ENCODE results near the gene CASZ1.

Gene CASZ1

GRCh38 chr1:10697621-10698160 lies 98.8 kb downstream of the CASZ1 start:
- no peak for DNase-seq

DNA sequence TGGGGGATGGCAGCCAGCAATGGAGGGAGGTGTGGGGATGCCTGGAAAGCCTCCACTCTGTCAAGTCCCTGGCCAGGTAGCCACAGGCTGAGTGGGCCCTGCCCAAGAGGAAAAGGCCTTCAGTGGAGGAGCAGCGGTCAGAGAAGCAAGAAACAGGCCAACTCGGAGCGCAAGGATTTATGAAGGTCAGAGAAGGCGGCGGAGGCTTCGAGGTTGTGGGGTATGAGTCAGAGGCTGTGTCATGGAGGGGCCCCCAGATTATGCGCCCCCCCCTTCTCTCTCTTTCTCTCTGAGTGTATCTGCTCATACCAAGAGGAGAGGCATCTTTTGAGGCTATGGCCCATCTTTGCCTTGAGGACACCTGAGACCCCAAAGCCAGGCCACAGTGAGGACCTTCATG lies 99.5 kb downstream of the CASZ1 start:
- no peak for DNase-seq

DNA sequence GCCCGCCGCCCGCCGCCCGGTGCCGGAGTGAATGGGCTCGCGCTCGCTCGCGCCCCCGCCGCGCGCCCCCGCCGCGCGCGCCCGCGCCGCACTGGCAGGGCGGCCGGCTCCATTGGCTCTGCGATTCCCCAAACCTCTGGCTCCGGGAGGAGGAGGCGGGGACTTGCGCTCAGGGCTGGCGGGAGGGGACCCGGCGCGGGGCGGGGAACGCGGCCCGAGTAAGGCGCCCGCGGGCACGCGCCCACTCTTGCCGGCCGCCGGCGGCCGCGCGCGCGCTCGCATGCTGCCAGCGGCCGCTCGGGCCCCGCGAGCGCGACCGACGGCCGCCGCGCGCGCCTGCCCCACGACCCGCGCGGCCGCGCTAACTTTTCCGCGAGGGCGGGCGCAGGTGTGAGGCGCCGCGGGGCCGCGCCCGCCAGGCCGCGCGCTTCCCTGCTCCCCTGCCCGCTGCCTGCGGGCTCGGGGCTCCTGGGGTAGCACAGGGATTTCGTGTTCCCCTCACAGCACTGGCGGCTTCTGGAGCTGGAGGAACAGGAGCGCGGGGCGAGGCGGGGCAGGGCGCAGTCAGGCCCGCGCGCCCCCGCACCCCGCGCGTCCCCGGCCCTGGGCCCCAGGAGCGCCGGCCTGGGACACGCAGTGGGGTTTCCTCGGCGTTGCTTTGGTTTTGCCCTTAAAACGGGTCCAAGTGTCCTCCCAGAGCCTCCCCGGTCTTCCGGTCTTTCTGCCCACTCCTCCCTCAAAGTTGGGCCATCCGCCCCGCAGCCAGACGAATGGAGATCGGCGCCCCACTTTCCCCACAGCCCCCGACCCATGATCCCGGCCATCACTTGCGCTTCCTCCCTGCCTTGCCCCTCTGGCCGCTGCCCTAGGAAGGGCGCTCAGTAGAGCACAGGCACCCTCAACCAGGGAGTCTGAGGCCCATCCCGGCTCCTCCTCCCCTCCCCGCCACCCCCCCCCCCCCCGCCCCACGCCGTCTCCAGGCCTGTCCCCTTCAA lies 101.5 kb downstream of the CASZ1 start:
- DNase-seq, result peak; percentile 84

DNA sequence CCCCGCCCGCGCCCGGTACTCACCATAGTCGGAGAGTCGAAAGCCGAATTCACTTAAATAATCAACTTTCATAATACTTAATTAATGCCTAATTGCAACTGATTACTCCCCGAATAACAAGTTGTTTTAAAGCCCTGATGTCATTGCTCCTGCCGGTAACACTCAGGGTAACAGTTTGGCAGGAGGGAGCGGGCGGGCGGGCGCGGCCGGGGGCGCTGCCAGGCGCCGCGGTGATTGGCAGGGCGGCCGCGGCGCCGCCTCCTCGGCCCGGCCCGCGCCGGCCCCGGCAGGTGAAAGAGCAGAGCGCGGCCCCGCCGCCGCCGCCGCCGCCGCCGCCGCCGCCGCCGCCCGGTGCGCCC lies 102.2 kb downstream of the CASZ1 start:
- DNase-seq, result peak; percentile 70

DNA sequence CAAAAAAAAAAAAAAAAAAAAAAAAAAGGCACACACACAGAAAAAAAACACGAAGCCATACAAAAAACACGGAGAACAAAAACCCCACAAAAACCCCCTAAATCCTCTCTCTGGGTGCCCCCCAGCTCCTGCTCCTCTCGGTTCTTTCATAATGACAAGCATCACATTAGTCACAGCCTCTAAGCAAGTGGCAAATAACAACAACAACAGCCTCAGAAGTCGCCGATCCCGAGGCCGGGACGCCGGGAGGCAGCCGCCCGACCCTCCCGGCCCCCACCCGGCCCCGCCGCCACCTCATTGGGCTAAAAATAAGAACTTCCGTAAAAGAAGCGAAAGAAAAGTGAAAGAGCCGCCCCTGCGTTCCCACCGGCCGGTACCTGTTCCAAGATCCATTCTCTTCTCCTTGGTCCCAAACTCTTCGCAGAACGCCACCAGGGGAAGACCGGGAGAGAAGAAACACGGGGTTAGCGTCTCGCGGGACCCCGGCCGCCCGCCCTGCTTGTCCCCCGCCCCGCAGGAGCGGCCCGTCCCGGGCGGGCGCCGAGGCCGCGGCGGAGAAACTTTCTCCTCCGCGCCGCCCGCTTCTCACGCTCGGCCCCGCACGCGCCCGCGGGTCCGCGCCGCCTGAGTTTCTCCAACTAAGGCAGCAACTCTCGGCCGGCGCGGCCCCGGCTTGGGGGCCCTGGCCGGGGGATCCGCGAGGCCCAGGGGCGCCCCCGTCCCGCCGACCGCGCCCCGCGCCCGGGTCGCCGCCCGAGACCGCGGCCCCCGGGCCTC lies 102.8 kb downstream of the CASZ1 start:
- DNase-seq, result peak; percentile 61

- DNase-seq, result no peak
These were observed 103.3 kb downstream of the CASZ1 start for GRCh38 chr1:10693152-10693496.

DNA sequence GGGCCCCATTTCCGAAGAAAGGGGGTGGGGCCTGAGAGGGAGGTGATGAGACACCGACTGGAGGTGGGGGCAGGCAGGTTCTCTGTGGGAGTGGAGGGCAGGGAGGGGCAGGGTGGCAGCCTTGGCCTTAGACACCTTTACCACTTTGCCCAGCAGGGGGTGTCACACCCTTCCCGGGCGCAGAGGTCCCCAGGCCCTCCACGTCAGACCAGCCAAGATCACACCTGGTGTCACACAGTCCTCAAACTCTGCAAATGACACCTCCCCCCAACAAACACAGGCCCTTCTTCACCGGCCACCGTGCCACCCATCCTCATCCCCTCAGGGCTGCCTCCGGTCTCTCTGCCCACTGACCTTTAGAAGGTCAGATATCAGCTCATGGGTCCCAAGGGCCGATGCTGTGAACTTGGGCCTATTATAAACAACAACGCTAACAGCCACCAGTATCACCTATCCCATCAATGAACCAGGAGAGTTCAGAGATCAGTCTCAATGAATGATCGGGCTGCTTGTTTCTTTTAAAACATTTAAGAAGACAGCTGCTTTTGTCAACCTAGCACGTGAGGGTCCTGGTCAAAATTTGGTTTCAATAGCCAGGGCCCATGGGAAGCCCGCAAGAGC lies 103.9 kb downstream of the CASZ1 start:
- peak; percentile 76 for DNase-seq

DNA sequence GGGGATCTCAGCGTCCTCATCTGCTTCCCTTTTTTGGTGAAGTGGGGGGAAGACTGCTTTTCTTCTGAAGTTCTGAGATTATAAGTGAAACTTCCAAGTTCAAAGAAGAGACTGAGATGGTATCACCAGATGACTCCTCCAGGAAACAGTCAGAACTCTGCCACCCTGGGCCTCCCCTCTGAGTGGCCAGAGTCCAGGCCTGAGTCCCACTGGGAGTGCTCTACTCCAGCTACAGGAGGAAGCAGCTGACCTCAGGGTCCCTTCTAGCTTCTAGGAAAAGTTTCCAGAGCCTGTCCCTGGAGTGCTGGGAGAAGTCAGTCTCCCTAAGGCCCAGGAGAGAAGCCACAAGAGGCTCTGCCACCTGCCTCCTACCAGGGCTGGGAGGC lies 104.7 kb downstream of the CASZ1 start:
- DNase-seq, result no peak

DNA sequence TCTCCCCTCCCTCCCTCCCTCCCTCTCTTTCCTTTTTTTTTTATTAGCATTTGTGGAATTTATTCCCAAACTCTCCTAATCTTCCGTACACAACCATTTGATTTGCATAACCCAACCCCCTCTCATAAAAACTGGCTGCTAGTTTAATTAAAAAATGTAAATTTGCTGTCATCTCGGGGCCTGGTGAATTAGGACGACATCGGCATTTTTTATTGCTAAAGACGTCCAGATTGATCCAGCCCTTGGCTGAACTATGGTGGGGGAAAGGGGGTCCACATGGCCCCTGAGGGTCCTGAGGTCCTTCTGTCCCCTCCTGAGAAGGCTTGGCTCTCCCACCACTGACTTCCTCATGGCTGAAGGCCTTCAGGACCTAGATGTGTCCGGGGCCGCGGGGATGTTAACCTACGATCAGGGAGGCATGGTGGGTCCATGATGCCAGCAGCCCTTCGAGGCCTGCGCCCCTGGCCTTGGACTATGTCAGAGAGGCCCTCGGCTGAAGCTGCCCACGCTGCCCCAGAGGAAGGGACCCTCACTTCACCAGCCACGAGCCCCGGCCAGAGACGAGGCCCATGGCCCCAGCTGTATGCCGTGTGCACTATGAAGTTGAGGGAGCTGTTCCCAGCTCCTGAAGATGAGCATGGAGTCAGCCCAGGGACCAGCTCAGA lies 105.2 kb downstream of the CASZ1 start:
- DNase-seq, result no peak

GRCh38 chr1:10690484-10690883 lies 106.0 kb downstream of the CASZ1 start:
- no peak for DNase-seq

- no peak for DNase-seq
These were observed 108.0 kb downstream of the CASZ1 start for GRCh38 chr1:10688409-10688786.

- DNase-seq, result no peak
These were observed 108.6 kb downstream of the CASZ1 start for GRCh38 chr1:10687782-10688408.

DNA sequence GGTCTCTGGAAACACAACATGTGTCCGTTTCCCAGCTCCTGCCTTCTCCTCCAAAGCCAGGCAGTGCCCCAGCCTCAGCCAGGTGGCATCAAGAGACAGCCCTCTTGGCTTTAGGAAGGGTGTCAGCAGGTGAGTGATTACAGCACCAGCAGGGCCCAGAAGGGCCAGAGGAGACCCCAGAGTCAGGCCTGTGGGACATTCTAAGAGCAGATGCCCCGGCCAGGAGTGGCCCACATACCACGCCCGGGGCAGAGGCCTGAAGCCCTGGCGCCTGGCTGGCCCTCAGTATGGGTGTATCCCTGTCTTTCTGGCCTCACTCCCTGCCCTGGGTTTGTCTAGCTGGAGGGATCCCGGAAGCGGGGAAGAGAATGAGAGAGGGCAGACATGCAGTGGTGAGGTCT lies 109.2 kb downstream of the CASZ1 start:
- no peak for DNase-seq

GRCh38 chr1:10686404-10687040 lies 109.9 kb downstream of the CASZ1 start:
- no peak for DNase-seq

GRCh38 chr1:10685808-10686403 lies 110.5 kb downstream of the CASZ1 start:
- no peak for DNase-seq

- no peak for DNase-seq
These were observed 111.1 kb downstream of the CASZ1 start for GRCh38 chr1:10685196-10685807.

DNA sequence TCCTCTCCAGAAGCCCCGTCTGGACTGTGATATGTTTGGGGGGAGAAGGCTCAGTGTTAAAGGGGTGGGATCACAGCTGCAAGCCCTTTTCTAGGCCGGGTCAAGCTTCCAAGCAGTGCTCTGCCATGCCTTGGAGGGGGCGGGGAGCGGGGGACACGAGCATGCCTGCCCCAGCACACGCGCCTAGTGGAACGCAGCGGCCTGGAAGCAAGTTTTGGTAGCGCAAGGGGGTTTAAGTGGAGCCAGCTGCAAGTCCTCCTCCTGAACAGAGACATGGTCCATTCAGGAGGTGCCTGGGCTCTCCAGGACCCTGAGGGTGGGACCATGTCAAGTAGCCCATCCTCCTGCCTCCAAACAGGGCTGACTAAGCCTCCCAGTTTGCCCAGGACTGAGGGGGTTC lies 112.2 kb downstream of the CASZ1 start:
- DNase-seq, result no peak

DNA sequence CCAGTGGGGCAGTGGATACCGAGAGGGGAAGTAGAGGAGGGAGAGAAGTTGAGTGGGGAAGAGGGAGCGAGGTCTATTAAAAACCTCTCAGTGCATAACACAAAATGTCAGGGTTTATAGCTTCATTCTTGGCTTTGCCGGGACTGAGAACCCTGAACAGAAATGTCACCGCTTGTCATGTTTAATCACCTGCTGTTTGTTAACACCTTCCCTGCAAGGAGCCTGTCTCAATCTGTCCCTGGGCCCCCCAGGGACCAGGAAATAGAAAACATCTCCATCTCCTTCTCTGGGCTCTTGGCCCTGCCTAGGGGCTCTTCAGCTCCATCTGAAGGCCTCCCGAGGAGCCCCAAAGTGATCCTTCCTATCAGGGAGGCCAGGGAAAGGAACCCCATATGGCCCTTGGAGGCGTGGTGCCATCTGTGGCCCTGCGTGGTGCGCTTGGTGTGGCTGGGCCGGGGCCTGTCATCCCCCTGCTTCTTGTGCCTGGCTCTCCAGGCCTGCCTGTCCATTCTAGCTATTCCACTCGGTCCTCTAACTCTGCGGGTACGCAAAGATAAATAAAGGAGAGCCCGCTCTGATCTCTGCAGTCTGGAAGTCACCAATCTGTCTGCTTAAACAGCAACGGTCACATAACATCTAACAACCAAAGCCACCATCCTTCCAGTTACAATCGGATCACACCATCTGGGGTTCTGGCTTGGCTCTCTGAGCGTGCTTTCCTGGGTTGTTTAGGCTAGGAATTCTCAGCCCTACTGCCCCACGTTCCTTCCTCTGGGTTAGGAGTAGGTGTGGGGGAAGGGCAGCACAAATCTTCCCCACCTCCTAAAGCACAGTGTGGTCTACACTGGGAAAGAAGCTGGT lies 113.8 kb downstream of the CASZ1 start:
- no peak for DNase-seq

GRCh38 chr1:10682108-10682445 lies 114.4 kb downstream of the CASZ1 start:
- DNase-seq, result no peak

Data from CD4-positive, alpha-beta T cell treated with Interferon gamma for 1 hour (primary cell).